AG10803 (cell line): ENCODE data around the gene KRTAP1-3.
"Not testable (repeated sequence)": the region's sequence is repeated elsewhere in the genome, so short reads cannot be mapped to it uniquely, and the experiment has no call there.

ENCODE experiments used
- DNase-seq: peaks from one replicate; pipeline ENCODE4 v3.0.0; 2010; ENCODE audit warnings: low read depth
- H3K4me3 ChIP-seq: 2 replicates; pipeline ENCODE4 v1.5.1; 2011; ENCODE audit warnings: mild to moderate bottlenecking, low read length, control low read depth
- CTCF ChIP-seq: conservative IDR thresholded peaks from 2 replicates; pipeline ENCODE4 v1.5.1; 2011; ENCODE audit warnings: mild to moderate bottlenecking, low read length, control low read depth, inconsistent platforms

KRTAP1-3 gene

GRCh38 chr17:41067281-41067680, 32.6 kb upstream of the KRTAP1-3 start:
- no peak for TF ChIP-seq CTCF
- DNase-seq: peak; percentile 87
- no peak overlapping the region for H3K4me3 ChIP-seq

- peak; percentile 92 for DNase-seq
- no peak within 1 kb of the TSS for H3K4me3 ChIP-seq
- no peak for TF ChIP-seq CTCF
Measured at GRCh38 chr17:41065829-41066624, 31.4 kb upstream of the KRTAP1-3 start, which contains the start of gene KRTAP2-4. Gene KRTAP2-4, minus strand, starts transcription at chr17:41065879. Its CDS starts 34 bp downstream, at chr17:41065845.

GRCh38 chr17:41065016-41065689, 30.5 kb upstream of the KRTAP1-3 start:
- DNase-seq: not testable (repeated sequence)

GRCh38 chr17:41064301-41064700, 29.6 kb upstream of the KRTAP1-3 start:
- no peak for TF ChIP-seq CTCF

More at GRCh38 chr17:41065016-41065689, 30.5 kb upstream of the KRTAP1-3 start:
- H3K4me3 ChIP-seq: not testable (repeated sequence)

GRCh38 chr17:41063449-41063848, 28.8 kb upstream of the KRTAP1-3 start:
- TF ChIP-seq CTCF: no peak
- no peak overlapping the region for H3K4me3 ChIP-seq
- no peak for DNase-seq

More at GRCh38 chr17:41064301-41064700, 29.6 kb upstream of the KRTAP1-3 start:
- no peak for DNase-seq
- H3K4me3 ChIP-seq: no peak overlapping the region

GRCh38 chr17:41061964-41062363, 27.3 kb upstream of the KRTAP1-3 start:
- peak; percentile 35 for TF ChIP-seq CTCF
- DNase-seq: peak; percentile 99
- no peak overlapping the region for H3K4me3 ChIP-seq

GRCh38 chr17:41060052-41060604, 25.5 kb upstream of the KRTAP1-3 start, which contains the start of gene KRTAP2-3:
Gene KRTAP2-3, minus strand, starts transcription at chr17:41060114. Its CDS starts 64 bp downstream, at chr17:41060050.
- no peak within 1 kb of the TSS for H3K4me3 ChIP-seq
- no peak for TF ChIP-seq CTCF
- DNase-seq: peak; percentile 99

- DNase-seq: peak; percentile 95
- not testable (repeated sequence) for H3K4me3 ChIP-seq
Measured at GRCh38 chr17:41059276-41060051, 24.8 kb upstream of the KRTAP1-3 start.
